Measurements from ENCODE around the gene NUP58.

NUP58 gene

GRCh38 chr13:25380741-25381324 is 79.4 kb downstream of the NUP58 start:
- H3K4me3 ChIP-seq (ENCODE audit: low read length), result no peak overlapping the region
- TF ChIP-seq CTCF (conservative IDR thresholded peaks at IDR 0.05; ENCODE audit: low read length), result no peak
- DNase-seq (ENCODE audit: low read depth), result no peak

- no peak for TF ChIP-seq CTCF (conservative IDR thresholded peaks at IDR 0.05; ENCODE audit: low read length)
- H3K4me3 ChIP-seq (ENCODE audit: low read length), result no peak overlapping the region
- no peak for DNase-seq (ENCODE audit: low read depth)
These were observed 83.5 kb downstream of the NUP58 start for GRCh38 chr13:25384758-25385410.

- TF ChIP-seq CTCF (conservative IDR thresholded peaks at IDR 0.05; ENCODE audit: low read length), result no peak
- no peak for DNase-seq (ENCODE audit: low read depth)
- H3K4me3 ChIP-seq (ENCODE audit: low read length), result no peak overlapping the region
These were observed 90.5 kb downstream of the NUP58 start for GRCh38 chr13:25391932-25392331.
